NCI-H524 (cell line): Measurements from ENCODE around the gene DPP10.

Experiments
- DNase-seq, 2 experiments: peaks; one replicate each; lab custom pipeline; 2025; lab: John Stamatoyannopoulos, UW

Gene DPP10

DNA sequence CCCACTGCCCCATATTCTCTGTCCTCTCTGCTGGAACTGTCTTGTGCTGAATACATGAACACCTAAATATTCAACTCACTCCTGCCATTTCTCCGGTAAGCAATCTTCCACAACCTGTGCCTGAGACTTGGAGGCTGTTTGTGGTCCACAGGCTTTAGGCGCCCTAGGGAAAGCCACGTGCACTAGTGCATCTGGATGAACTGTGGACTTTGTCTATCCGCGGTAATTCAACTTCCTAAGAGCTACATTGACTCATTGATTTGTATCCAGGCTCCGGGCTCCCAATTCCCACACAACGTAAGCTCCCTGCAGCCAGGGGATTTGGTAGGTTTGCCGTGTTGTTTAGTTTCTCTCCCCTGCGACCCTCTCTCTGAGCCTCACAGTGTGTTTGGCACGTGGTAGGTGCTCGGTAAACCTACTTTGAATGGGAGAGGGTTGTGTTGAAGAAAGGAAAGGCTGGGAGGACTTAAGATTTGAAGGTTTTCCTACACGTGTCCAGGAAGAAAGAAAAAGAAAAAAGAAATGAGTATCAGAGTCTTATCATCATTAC lies 718.2 kb downstream of the DPP10 start:
- DNase-seq: no peak

DNA sequence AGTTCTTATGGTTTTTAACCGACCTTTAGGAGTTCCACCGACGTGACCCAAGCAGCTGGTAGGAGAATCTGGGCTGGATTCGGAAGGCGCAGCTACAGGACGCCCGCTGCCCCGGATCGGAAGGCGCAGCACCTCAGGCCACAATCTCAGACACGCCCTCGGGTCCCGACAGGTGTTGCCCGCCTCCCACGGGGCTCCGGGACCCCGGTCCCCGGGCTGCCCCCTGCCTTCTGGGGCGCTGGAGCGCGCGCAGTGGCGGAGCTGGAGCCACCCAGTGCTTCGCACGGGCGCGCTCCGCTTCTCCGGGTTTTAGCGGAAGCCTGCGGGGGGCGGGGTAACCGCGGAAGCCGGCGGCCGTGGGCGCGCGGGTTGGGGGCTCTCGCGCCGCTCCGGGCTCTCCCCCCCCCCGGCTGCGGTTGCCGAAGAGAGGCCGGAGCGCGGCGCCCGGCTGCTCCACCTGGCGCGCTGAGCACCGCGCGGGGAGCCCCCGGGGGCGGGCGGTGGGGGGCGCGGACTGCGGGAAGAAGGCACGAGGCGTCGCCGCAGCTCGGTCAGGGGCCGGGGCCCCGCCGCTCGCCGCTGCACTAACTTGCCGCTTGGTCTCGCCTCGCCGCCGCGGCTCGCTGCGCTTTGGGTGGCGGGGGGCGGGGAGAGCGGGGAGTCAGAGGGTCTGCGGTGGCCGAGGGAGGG lies 718.8 kb downstream of the DPP10 start:
- DNase-seq: peak; percentile 13 to 77

DNA sequence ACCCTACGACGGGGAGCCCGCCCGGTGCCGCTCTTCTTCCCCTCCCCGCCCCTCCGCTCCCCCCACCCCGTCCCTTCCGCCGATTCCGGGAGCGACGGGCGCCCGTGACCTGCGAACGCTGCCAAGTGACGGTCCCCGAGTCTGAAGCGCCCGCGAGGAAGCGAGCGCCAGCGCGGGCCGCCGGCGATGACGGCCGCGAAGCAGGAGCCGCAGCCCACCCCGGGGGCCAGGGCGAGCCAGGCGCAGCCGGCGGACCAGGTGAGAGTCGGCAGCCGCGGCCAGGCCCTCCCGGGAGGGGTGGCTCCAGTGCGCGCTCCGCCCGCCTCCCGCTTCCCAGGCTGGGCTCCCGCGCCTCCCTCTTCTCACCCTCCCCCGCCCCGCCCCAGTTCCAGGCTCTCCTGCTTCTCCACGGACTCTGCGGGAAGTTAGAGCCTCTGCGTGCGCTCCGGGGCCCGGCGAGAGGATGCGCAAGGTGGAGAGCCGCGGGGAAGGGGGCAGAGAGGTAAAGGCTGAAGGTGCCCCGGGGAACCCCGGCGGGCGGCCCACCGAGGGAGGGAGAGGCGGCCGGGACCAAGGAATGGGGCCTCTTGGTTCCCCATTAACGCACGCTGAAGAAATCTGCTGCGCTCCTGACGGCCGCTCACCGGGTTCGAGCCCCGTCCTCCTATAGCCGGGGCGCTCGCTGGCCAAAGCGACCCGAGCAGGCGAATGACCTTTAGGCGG lies 719.5 kb downstream of the DPP10 start:
- peak; percentile 33 to 45 for DNase-seq

DNA sequence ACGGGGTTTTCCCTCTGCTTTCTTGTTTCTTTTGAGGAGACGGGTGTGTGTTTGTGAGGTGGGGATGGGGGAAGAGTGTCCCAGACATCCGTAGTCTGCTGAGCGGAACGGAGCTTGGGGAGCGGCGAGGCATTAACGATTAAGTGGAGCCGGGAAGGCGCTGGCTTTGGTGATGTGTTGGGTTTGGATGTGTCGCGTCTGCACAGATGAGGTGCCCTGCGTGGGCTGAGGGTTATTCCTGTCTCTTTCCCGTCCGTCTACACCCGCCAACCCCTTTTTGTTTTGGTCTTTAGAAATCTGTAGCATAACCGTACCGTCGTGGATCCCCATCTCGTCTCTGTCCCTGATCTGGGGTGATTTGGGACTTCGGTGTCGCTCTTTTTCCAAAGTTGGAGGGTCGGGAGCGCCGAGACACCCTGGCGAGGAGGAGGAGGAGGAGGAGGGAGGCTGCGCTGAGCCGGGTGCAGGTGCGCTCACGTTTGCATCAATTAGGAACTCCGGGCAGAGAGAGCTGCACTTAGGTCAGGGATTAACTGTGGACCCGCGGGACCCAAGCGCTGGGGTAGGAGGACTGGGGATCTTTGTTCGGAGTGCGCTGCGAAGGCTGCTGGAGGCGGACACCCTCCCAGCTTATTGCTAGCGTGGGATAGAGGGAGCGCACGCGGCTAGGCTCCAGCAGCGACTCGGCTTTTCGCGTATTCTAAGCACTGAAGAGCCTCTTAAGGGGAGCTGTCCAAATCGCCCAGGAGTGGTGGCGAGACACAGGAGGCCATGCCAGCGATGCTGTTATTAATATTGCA lies 720.3 kb downstream of the DPP10 start:
- peak; percentile 43 to 44 for DNase-seq

DNA sequence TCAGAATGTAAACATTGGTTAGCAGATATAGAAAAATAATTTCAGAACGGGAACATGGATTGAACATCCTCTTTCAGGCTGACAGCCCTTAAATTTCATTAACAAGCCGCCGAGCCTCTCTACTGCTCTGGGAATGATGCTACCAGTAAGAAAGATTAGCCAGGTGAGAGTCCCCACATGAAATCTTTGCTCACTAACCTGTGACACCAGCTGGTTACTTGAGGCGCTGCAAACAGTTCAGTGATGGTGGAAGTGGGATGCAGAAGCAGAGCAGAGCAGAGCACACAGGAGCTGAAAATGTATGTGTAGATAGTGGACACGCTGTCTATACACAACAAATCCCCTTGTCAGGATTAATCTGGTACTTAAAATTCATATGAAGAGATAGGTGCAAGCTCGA lies 721.1 kb downstream of the DPP10 start:
- peak; percentile 29 to 60 for DNase-seq

DNA sequence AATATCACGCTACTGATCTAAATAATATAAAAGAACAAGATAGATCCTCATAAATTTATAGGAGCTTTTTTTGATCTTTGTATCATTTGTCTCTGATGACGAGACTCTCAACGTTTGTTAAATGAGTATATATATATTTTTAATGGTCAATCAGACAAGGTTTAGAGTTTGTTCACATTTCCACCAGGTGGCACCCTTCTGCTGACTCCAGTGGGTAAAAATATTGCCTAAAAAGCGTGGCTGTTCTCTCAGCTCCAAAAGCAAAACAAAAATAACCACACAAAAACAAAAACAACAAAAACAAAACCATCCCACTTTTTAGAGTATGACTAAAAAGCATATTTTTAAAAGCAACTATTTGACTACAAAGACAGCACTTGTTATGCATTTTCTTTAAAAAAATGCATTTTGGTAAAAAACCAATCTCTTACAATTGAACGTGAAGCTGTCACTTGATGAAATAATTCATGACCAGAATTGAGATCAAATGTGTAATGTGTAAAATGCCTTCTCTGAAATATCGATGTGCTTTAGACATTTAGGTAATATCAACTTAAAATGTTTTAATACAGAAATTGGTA lies 723.2 kb downstream of the DPP10 start:
- peak; percentile 17 to 51 for DNase-seq

DNA sequence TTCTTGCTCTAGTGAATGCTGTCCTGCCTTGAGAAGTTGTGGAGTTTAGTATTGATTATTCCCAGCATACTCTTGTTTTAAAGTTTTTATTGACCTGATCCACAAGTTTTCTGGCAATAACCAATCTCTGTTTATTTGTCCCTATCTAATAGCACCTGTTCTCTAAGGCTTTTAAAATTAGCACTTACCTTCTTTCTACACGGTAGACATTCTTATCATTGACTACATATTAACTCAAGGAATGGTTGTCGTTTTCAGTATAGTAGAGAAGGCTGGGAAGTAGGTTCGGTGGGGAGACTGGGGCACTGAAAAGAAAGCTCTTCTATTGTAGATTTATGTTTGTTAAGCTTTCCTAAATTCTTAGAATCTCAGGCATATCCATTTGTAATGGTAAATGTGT lies 726.0 kb downstream of the DPP10 start:
- no peak for DNase-seq

DNA sequence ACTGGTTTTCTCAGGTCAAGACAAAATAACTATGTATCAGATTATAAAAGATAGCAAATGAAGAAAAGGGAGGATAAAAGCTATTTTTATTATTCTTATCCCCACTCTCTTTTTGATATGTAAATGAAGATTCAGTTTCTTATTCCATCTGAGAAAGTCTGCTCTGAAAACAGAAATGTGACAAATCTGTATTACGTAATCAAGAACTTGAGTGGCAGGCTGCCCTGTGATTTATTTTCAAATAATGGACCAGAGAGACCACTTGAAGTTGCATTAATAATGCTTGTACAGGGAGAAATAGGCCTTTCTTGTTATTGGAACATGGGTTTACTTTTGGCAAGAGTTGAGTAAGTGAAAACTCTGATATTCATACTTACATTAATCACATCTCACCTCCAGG lies 727.4 kb downstream of the DPP10 start:
- no peak for DNase-seq

DNA sequence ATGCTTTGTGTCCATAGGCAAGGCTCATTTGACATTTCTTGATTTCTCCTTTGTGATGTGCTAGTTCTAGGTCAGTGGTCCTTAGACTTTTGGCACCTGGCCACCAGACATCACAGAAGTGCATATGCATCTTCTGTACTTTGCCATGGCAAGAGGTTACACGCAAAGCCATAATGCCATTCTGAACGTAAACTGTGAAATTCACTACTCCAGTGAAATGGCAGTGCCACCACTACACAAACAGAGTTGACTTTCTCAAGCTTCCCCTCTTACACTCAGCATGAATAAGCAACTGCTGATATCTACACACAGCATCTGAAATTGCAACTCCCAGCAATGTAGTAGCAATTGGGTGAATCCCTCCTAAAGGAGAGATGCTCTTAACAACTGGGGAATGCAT lies 729.3 kb downstream of the DPP10 start:
- DNase-seq: no peak

DNA sequence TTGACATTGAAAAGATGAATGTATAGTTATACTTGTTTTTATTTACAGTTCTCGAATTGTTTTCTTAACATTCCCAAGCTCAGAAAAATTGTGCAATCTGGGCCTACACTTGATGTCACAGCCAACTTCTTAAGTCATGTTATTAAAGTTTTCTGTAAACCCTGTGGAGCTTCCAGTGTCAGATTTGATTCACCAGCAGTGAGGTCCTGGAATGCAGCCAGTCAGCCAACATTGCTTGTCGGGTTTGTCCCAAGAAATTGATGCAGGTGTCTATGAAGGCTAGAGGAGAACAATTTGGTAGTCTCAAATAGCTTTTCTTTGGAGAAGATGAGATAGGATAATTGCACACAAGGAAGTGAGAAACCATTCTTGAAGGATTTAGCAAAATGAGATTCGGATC lies 732.2 kb downstream of the DPP10 start:
- no peak for DNase-seq

DNA sequence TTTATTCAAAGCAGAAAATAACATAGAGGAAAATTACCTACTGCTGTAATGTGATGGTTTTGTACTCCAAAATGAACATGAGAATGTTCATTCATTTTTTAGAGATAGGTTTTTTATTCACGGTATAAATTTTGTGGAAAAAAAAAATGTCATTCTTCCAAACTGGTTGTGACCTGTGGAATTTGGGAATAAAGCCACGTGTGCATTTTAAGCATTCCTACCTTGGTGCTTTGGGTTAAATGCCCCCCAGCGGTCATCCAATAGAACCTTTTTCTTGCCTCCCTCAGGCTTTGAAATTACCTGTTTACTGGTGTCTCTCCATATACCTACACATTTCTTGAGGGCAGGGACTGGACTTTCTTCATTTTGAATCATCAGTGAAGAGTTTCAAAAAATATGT lies 740.7 kb downstream of the DPP10 start:
- no peak for DNase-seq

DNA sequence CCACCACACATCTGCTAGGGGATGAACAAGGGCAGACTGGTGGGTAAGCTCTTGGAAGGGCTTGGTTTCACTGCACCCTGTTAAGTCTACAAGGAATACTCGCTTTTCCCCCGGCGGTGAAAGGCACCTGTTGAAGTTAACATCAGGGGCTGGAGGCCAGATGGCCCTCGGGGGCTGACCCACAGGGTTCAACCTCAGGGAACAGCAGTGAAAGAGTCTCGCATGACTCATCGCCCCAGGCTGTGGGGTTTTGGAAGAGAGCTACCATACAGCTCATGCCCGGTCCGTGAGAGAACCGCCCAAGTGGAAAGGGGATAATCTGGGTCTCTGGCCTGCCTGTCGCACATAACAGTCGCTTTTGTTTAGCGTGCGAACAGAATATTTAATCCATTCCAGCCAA lies 748.0 kb downstream of the DPP10 start:
- DNase-seq: peak; percentile 62 to 87

DNA sequence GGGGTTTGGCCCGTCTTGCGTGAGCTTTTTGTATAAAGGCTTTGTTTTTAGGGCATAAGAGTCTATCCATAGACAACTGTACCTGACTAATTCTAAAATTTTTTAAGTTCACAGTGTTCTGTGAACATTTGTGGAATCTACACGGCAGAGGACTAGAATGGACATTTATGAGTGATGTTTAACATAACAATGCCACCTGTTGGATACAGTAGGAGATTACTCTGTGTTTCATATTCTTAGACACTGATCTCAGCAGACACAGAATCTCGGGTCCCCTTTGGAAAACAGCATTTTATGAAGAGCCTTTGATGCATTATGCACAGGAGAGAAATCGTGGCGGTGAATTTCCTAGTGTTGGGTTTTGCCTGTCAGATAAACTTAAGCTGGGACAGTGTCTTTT lies 752.2 kb downstream of the DPP10 start:
- no peak for DNase-seq

DNA sequence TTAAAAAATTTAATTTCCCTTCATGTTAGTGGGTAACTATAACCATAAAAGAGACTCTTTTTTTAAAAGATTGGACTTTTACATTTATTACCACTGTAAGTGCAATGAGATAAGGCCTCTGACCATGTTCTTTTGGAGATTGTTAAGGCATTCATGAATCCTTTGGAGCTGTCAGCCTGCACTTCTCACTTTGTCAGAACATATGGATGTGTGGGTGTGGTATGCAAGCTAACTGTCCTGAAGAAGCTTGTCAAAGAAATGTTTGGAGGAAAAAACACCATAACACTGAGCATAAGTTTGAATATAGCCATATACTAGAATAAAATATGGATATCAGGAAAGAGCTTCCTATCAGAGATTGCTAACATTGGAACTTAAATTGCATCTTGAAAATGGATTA lies 754.1 kb downstream of the DPP10 start:
- no peak for DNase-seq

DNA sequence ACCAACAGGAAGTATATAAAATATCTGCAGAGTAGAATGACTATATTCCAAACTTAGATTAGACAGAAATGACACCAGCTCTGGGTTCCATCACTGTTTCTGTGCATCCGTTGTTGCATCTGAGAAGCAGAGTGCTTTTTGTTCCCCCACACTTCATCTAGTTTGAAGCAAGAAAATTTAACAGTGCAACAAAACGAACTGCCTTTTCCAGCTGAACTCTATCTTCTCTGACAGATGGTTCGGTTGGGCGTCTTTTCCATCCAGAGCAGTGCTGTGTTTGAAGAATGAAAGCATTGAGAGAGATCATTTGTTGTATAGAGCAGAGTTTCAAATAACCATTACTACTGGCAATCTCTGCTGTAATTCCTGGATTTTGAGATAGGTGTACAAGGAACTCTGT lies 757.5 kb downstream of the DPP10 start:
- DNase-seq: no peak

DNA sequence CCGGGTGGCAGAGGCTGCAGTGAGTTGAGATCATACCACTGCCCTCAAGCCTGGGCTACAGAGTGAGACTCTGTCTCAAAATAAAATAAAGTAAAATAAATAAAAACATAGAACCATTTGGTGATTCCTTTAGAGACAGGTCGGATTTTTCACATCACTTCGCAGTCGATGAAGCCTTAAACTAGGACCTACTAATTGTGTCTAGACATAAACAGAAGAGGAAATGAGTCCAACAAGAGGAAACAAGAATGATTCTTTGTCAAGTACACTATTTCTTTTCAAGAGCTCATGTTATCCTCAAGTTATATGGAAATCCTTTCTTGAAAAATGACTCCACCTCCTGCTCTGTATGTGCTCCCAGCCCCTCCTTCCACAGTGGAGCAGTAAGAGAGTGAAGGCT lies 758.9 kb downstream of the DPP10 start:
- no peak for DNase-seq

DNA sequence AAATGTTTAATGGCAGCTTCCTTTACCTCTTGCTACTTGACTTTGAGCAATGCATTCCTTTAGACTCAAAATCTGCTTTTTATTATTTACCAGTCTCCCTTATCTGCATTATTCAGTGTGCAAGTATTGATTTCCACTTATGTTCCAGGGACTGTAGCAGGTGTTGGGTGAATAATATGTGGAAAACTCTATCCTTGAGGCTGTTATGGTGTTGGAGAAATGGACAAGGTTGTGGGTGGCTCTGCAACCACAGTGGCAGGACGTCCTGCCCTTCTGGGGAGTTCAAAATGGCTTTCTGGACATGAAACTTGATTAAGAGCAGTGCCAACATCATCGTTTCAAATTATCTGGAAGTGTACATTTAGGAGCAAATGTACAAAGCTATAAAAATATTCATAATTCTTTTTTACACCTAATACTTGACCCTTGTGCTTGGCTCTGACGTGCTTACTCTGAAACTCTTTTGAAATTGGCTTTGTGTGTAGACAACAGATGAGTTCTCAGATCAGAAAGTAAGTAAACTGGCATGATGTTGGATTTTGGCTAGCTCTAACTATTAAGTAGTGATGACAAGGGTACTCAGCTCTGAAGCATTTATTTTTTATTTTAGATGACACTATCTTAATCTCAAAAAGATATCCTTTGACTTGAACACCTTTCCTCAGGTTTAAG lies 766.2 kb downstream of the DPP10 start:
- DNase-seq: no peak

DNA sequence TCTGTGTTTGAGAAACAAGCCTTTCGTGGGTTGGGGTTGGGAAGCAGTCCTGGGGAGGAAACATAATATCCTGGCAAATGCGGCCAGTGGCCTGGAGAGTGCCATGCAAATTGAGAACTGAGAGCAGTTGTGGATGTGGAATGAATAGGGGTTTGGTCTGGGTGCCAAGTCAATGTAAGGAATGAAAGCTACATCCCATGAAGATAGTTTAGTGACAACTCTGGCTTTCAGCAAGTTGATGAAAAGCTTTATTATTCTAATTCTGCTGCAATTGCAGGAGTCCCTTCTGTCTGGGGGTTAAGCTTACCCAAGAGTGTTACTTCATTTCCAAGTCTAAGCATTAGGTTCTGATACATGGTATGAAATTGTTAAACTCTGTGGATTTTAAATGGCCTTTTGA lies 771.6 kb downstream of the DPP10 start:
- no peak for DNase-seq

DNA sequence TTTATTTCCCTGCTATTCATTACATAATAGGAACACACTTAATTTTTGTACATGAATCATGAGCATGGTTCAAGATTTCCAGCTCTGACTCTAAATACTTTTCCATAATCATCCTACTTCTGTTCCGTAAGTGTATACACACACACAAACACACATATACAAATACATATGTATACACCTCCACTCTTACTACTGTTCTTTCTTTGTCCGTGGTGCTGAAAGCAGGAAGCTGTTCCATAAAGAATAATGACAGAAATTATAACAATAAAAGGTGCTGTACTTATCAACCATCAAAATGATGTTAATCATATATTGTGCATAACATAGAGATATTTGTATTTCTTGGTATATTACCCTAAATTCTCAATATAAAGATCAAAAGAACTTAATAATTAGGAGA lies 776.9 kb downstream of the DPP10 start:
- DNase-seq: no peak

DNA sequence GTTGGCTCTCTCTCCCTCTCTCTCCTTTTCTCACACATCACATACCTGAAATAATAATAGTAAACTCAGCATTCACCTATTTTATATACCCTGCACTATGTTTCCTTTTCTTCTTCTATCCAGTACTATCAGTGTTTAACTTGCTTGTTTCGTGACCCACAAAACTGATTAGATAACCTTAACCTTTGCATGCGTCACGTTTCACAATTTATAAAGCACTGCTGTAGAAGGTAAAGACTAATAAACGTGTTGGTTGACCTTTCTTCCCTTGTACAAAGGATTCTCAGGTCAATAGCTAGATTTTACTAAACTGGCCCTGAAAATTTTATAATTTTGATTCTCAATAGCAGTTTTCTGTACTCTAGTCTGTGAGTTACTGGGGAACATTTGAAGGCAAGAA lies 791.7 kb downstream of the DPP10 start:
- no peak for DNase-seq

DNA sequence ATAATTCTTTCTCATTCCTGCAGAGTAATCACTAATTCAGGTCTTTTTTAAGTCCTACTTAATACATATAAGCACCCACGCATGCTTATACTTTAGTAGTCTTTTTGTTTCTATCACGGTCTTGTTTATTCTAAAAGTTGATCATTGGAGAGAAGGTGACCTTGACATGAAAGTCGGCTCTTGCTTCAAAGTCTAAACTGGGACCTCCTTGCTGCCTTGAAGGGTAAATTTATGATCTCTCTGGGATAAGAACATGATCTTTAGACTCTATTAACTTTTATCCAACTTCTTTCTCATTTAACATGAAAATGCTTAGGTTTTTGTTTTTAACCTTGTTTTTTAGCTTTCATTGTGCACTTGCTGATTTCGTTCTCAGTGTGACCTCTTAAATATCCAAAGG lies 792.3 kb downstream of the DPP10 start:
- no peak for DNase-seq

DNA sequence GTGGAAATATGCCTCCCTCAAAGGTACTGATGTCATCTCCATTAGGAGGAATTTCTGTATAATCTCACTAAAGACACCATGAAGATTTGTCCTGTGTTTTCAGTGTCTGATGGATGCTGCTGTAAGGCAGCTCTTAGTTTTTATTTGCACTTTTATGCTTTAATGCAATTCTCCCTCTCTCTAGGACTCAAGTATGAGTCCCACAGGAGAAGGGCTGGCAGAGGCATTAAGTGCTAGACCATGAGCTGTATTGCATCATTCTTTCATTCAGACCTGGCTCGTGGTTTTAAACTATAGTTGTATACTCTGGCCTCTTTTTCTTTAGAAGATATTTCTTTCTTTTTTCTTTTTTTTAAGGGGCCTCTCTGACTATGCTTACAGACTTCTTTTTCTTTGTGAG lies 805.6 kb downstream of the DPP10 start:
- no peak for DNase-seq
